NCI-H2171 (cell line): Measurements from ENCODE around the gene PRPSAP2.

Experiments used
- DNase-seq: peaks from one replicate; lab custom pipeline; 2025; lab: John Stamatoyannopoulos, UW

Gene PRPSAP2

DNA sequence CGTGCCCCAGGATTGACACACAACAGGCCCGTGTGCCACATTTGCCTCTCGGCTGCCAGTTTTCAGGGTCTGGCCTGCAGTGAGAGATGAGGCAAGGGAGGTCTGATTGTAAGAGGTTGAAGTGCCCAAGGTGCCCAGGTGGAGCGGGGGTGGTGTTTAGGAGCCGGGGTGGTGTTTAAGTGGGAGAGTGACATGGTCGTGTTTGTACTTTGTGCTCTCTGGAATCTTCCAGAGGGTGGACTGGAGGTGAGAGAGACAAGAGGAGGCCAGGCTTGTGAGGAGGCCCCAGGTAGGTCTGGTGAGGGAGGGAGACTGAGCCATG lies 104.5 kb downstream of the PRPSAP2 start:
- no peak for DNase-seq

DNA sequence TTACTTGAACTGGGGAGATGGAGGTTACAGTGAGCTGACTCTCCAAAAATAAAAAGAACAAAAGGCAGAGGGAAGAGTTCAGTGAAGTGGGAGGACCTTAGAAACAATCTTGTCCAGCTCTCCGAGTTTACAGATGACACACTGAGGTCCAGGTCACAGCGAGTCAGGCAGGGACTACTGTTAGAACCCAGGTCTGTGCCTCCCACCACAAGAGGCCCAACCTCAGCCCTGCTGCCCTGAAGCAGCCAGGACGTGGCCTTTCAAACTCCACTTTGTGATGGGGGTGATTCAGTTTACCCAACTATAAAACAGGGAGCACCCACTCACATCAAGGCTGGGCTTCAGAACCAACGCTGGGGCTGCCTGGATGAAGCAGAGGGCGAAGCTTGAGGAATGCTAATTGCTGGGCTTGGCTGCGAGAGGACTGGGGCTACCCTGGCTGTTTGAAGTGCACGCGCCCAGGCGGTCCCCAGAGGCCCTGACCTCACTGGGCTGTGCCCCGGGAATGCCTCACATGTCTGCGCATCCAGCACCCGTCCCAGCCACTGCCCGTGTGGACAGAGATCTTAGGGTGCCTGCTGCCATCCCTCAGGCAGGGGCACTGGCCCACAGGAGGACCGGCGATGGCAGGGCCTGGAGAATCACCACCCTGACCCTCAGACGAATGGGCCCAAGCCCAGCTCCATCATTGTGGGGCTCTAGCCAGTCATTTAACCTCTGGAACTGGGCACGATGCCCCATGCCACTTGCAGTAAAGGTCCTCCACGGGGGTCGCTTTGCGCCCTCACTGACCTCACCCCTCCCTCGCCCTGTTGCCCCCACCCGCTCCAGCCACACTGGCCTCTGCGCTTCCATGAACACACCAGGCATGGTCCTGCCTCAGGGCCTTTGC lies 105.4 kb downstream of the PRPSAP2 start:
- no peak for DNase-seq

DNA sequence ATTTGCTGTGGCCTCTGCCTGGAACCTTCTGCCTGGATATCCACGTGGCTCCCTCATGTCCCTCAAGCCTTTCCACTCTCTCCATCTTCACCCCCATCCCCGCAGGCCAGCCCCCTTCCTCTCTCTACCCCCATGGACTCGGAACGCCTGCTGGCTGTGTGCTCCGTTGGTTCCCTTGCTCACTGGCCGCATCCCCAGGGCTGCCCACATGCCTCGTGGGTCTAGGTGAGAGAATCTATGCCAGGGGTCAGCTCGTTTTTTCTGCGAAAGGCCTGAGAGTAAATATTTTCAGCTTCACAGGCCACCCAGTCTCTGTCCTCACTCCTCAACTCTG lies 106.1 kb downstream of the PRPSAP2 start:
- DNase-seq = no peak

DNA sequence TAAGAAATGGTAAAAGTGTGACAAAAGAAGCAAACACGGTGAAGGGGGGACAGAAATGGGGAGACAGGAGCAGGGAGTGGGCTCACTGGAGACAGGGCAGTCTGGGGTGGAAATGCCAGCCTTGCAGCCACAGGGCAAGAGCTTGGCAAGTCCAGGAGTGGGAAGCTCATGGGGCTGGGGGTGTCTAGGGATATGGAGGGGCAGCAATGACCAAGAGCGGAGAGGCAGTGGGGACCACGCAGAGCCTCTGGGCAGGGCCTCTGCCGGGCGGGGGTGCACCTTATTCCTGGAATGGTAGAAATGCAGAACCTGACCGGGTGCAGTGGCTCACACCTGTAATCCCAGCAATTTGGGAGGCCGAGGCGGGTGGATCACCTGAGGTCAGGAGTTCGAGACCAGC lies 106.6 kb downstream of the PRPSAP2 start:
- DNase-seq = no peak

DNA sequence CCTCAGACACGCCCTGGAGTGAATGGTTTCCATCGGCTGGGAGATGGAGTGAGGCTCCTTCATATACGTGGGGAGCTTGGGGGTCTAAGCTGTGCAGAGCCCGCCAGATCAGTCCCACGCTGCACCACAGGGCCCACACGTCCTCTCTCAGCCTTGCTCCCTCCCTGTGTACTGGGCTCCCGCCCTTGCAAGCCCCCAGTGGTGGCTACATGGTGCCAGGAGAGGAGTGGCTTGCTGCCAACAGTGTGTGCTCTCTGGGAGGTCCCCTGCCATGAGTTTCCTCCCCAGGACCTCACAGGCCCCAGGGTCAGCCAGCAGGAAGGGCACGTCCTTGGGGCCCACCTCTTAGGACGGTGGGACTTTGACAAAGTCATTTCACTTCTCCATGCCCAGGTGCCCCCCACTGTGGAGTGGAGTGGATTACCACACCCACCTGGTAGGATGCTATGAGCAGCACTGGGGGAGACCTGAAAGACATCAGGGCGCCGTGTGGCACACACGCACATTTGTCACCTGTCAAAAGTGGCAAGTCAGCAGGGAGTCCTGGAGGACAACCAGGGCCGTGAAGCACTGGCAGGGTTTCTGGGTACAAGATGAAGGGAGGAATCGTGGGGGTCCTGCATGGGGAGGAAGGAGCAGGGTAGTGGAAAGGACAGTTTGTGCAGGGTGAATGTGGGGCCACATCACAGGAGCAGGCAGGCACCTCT lies 107.8 kb downstream of the PRPSAP2 start:
- no peak for DNase-seq

DNA sequence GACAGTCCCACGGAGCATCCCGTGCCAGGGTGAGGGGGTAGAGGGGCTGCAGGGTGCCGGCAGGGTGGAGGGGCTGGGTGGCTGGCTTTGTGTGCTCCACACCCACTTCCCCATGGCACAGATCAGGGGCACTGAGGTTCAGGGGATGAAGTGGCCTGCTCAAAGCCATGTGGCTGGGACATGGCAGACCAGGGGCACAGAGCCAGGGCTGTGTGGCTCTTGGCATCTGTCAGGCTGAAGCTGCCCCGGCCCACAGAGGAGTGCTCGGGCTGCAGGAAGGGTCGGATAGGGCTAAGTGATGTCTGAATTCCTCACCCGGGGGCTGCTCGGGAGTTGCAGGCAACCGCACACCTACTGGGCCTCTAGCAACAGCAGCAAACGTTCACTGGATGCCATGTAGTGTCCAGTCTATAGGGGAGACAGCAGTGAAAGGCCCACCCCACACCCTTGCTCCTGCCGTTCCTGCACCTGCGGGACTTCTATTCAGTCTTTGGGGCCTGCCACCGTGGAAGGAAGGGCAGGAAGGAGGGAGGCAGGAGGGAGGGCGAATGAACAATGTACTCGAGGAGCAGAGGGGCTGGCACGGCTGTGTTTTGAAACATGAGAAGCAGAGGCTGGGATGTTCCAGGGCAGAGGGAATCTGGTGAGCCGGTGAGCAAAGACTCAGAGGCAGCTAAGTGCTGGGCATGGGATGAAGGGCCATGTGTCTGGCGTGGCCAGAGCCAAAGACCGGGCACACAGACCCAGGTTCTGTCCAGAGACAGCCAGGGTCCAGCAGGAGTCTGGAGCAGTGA lies 109.1 kb downstream of the PRPSAP2 start:
- peak; percentile 81 for DNase-seq

DNA sequence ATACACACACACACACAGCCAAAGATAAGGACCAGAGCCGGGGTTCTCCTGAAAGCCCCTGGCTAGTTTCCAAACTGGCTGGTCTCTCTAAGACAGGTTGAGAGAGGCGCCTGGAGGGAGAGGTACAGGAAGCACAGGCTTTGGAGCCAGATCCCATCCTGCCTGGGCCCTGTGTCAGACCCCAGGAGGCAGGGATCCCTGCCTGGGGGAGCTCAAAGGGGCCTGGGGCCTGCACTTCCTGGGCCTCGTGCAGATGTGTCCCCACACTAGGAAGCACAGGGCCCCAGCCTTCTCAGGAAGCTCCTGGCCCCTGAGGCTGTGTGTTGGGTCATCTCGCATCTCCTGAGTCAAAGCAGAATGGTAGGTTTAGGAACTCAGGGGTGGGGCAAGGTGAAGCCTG lies 110.0 kb downstream of the PRPSAP2 start:
- no peak for DNase-seq

DNA sequence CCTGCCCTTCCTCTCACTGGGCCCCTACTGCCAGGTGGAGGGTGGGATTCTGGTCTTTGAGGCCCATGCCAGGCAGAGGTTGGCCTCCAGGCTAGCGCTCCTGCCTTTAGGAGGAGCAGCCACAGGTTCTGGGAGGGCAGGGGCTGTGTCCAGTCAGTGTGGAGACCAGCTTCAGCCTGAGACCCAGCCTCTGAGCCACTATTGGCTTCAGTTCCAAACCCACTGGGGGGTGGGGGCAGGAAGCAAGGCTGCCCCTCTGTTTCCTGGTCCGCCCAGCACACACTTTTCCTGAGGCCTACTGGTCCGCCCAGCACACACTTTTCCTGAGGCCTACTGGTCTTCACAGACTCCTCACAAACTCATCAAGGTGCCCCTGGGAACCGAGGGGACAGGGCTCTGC lies 110.4 kb downstream of the PRPSAP2 start:
- DNase-seq = no peak

DNA sequence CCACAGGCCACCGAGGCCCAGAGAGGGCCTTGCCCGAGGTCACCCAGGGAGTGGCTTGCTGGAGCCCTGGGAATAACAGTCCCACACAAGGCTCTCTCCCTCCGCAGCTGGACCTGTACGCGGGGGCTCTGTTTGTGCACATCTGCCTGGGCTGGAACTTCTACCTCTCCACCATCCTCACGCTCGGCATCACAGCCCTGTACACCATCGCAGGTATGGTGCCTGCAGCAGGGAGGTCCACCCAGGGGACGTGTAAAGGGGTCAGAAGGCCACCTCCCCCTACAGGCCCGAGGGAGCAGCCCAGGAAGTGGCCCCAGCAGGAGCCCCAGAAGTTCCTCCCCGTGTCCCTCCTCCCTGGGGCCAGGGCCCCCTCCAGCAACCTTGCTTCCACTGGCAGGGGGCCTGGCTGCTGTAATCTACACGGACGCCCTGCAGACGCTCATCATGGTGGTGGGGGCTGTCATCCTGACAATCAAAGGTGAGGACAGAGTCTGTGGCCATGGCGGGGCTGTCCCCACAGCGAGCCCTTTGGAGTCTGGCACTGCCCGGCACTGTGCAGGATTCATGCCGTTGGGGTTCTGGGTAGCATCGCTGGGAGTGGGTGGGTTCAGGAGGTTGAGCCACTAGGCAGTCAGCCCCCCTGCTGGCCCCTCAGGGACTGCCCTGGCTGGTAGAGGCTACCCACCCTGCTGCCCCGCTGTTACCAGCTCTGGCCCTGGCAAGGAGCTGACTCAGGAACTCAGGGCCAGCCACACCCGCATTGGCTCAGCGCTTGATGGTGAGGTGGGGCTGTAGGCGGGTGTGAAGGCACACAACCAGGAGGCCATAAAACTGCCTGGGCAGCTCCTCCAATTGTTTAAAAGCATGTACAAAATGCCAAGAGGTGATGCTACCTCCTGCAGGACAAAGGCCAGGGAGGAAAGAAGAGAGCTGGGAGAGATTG lies 111.3 kb downstream of the PRPSAP2 start:
- no peak for DNase-seq

DNA sequence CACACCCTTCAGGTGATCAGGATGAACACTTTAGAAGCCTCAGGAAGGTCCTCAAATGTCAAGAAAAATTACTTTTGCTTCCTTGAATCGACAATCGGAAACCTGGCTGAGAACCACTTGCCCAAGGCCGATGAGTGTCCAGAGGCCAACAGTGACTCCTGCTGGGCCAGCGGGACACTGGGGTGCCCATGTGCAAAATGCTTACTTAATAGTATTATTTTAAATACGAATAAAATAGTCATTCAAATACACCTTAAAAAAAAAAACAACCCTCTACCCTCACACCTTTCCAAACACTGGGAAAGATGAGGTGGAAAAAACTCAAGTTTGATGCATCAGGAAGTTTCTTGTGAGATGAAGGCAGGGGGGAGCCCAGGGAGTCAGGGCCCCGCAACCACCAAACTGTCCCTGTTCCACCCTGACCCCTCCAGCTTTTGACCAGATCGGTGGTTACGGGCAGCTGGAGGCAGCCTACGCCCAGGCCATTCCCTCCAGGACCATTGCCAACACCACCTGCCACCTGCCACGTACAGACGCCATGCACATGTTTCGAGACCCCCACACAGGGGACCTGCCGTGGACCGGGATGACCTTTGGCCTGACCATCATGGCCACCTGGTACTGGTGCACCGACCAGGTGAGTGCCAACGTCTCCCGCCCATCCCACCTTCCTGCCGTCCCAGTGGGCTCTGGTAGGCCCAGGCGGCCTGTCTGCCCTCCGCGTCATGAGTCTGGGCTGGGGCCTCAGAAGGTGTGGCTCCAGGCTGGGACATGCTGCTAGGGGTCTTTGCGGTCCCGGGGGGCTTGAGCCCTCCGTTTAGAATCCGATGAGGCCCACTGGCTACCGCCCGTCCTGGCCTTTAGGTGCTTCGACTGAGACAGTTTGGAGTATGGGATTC lies 112.9 kb downstream of the PRPSAP2 start:
- no peak for DNase-seq

DNA sequence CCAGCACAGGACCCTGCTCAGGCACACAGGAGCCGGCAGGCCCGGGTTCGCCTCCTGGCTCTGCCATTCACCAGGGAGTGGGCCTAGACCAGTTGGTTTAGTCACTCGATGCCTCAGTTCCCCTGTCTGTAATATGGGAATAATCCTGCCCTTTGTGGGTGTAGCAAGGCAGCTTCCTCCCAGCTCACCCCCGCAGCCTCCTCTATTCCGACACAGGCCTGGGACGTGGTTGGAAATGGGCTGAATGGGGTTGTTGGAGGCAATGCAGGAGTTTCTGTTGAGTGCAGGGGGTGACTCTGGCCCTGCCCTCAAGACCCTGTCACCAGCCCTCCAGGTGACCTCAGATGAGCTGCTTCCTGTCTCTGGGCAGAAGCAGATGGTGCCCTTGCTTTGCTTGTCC lies 113.9 kb downstream of the PRPSAP2 start:
- no peak for DNase-seq

DNA sequence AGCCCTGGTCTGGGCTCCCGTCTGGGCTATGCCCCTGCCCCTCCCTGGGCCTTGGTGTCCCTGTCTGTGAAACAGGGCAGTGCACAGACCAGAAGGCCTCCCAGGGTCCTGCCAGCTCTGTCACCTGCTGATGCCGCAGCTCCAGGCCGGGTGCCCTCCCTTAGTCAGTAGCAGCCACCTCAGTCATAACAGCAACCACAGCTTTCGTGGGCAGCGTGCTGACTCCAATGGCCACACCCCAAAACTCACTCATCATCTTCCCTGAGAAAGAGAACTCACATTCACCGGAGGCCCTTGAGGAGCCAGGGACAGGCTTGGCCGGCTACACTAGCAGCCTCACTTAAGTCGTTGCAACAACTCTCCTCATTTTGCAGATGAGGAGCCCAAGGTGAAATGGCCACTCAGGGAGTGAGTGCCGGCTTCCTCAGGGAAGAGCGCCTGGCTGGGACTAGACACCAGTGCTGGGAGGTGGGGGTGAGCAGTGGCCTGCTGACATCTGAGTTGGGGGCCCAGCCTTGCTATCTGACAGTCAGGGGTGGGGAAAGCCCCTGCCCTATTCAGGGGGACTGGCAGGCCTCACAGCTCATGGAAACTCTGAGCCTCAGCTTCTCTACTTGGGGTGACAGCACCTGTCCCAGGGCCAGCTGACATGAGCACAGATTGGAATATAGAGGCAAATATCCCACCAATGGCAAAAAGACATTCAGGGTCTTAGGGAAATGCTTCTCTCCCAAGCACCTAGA lies 116.6 kb downstream of the PRPSAP2 start:
- no peak for DNase-seq

DNA sequence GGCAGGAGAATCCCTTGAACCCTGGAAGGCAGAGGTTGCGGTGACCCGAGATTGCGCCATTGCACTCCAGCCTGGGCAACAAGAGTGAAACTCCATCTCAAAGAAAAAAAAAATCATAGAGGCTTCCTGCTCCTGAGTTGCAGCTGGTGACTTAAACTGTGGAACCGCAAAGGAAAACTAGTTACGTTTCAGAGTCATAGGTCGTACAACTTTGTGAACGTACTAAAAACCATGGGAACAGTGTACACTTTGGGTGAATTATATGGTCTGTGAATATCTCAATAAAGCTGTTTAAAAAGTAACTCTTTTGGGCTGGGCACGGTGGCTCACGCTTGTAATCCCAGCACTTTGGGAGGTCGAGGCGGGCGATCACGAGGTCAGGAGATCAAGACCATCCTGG lies 117.7 kb downstream of the PRPSAP2 start:
- no peak for DNase-seq

DNA sequence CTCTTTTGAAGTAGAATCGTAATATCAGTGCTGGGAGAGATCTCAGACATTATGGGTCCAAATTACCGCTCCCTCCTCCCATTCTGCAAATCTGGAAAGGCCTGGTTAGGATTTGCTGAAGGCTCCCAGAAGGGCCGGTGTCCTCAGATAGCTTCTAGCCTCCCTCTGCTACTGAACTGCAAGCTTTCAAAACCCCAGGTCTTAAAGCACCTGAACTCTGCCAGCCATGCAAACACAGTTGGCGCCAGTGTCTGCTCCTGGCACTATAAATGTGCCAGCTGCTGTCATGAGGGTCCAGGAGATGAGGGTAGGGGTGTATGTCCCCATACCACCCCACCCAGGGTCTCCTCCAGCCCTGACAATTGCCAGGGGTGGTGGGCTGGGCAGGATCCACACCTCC lies 118.3 kb downstream of the PRPSAP2 start:
- no peak for DNase-seq

DNA sequence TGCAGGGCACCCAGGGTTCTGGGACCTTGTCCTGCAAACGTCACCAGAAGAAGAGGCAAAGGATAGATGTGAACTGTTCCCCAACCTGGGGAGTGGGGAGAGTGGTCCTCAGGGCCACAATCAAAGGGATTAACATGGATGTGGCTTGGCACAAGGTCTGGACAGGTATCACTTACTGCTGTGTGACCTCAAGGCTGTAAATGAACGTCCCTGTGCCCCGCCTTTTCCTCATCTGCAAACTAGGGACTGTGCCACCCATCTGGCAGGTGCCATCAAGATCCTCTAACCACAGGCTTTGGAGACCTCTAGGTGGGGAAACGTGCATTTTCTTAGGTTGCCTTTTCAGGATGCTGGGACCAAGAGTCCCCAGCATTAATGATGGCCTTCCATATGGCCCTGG lies 119.1 kb downstream of the PRPSAP2 start:
- no peak for DNase-seq

DNA sequence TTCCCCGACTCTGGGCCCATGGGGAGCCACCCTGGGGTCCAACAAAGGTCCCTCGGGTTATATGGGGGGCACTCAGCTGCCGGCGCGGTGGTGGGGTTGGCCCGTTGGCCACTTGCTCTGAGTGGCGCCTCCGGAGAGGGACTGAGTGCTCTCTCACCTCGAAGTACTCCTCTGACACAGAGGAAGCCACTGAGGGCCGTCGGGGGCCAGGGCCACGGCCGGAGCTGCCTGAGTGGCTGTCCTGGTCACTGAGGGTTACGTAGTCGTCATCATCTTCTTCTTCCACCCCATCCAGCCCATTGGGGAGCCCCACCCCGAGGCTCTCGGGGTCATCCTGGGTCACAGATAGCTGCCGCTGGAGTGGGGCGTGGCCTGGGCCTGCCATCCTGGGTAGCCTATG lies 119.7 kb downstream of the PRPSAP2 start:
- no peak for DNase-seq

DNA sequence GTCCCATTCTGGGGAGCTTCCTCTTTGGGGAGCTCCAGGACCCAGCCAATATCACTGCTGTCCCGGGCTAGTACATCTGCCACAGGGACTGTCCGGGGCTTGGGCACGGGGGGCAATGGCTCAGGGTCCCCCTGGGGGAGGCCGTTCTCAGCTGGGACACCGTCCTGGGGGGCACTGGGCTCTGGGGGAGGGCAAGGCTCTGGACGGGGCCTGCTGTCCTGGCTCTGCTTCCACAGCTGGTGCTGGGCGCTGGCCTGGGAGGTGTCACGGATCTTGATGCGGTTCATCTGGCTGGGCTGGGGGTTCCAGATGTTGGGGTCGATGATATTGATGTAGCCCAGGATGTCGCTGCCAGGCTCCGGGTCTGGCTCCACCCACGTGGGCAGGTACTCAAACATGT lies 120.1 kb downstream of the PRPSAP2 start:
- DNase-seq = no peak

DNA sequence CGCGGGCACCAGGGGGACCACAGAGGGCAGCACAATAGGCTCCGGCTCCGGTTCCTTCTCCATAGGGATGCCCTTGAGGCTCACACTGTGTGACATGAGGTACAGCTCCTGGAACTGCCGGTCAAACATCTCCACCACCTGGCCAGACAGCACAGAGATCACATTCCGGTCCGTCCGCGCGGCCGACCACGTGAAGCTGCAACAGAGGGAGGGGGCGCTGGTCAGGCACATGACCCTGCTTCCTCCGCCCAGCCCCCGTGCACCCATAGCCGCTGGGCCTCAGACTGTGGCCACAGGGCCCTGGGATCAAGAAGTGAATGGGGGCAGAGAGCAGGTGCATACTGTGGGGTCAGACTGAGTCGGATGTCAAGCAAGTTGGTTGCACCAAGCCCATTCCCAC lies 120.7 kb downstream of the PRPSAP2 start:
- DNase-seq = no peak
